Ishikawa (cell line): ENCODE results near the gene MOB3B.

ENCODE experiments used
- CEBPB ChIP-seq: IDR thresholded peaks from 2 replicates; pipeline ENCODE4 v1.6.1; 2012
- CREB1 ChIP-seq: IDR thresholded peaks from 2 replicates; pipeline ENCODE4 v1.6.1; 2012; ENCODE audit warnings: low read depth
- EGR1 ChIP-seq: IDR thresholded peaks from 2 replicates; pipeline ENCODE4 v1.6.1; 2012
- MAX ChIP-seq: IDR thresholded peaks from 2 replicates; pipeline ENCODE4 v1.6.1; 2012
- NFIC ChIP-seq: IDR thresholded peaks from 2 replicates; pipeline ENCODE4 v1.6.1; 2012
- RAD21 ChIP-seq: IDR thresholded peaks from 2 replicates; pipeline ENCODE4 v1.6.1; 2012; ENCODE audit warnings: low read depth
- REST ChIP-seq: IDR thresholded peaks from 2 replicates; pipeline ENCODE4 v1.6.1; 2012; ENCODE audit warnings: low read depth, mild to moderate bottlenecking
- TAF1 ChIP-seq: IDR thresholded peaks from 2 replicates; pipeline ENCODE4 v1.6.1; 2012; ENCODE audit warnings: low read depth, mild to moderate bottlenecking
- TCF12 ChIP-seq: IDR thresholded peaks from 2 replicates; pipeline ENCODE4 v1.6.1; 2012; ENCODE audit warnings: low read depth
- USF1 ChIP-seq: IDR thresholded peaks from 2 replicates; pipeline ENCODE4 v1.6.1; 2012

- TF ChIP-seq RAD21 (no peak), MAX (no peak), CEBPB (no peak), NFIC (no peak), EGR1 (no peak), TAF1 (no peak), USF1 (no peak), REST (no peak), CREB1 (no peak), TCF12 (no peak)
These were observed 238.3 kb downstream of the MOB3B start for GRCh38 chr9:27291292-27291691.
